HG02943 (cell line): Measurements from ENCODE around the gene NRBP1.

Source experiments
- ATAC-seq: cut with Tn5 transposase; IDR thresholded peaks from one replicate; pipeline ENCODE4 v1.9.1; 2021; ENCODE audit warnings: mild to moderate bottlenecking, low read depth, moderate library complexity; ENCODE audit not compliant: unreplicated experiment

The NRBP1 gene

GRCh38 chr2:27489118-27489497 is 60.7 kb downstream of the NRBP1 start:
- no peak for ATAC-seq

- peak; percentile 88 for ATAC-seq
Measured at GRCh38 chr2:27489498-27490397, 61.3 kb downstream of the NRBP1 start, which contains the start of gene IFT172. Gene IFT172 (minus strand): TSS chr2:27489743. CDS start chr2:27489653, 90 bp downstream.
